Right lobe of liver (tissue), 4 donors: ENCODE data around the gene CNOT4.
A peak's percentile ranks its signal among the peaks of the same experiment; 100 is the strongest.

ENCODE experiments used
- CTCF ChIP-seq, 4 donors: fragments of 200-600 bp in 3 of 4; fragments of 450-650 bp in 1 of 4; IDR thresholded peaks; one replicate each; pipeline versions ENCODE4 v1.5.1 to v1.8.0; 2016 to 2022; ENCODE audit warnings: antibody characterized with exemption in 4 of 4, mild to moderate bottlenecking in 2 of 4
- POLR2A ChIP-seq: fragments of 450-650 bp; IDR thresholded peaks from one replicate; pipeline ENCODE4 v1.6.1; 2017; ENCODE audit warnings: antibody characterized with exemption, mild to moderate bottlenecking
- donor health status: DM: no; HTN: no; CAD: no.
- donor health status: DM: no; HTN: no; CAD: no.
- donor health status: DM: no; HTN: yes; CAD: no.

- TF ChIP-seq CTCF (IDR thresholded peaks at IDR 0.05) = peak in 1 of 4 donors; percentile 4
- TF ChIP-seq POLR2A = no peak
Measured at GRCh38 chr7:135510592-135511183, 786 bp upstream of the CNOT4 start.
